HEK293 (cell line): ENCODE results near the gene NPR2.

Experiments used
- CTCF ChIP-seq: fragments of 450-650 bp; formaldehyde crosslinking; IDR thresholded peaks from 2 replicates; pipeline ENCODE4 v1.5.1; 2016; ENCODE audit warnings: missing biosample characterization, missing genetic modification characterization
- GLIS2 ChIP-seq: fragments of 450-650 bp; formaldehyde crosslinking; IDR thresholded peaks from 2 replicates; pipeline ENCODE4 v1.5.1; 2016; ENCODE audit warnings: missing biosample characterization, missing genetic modification characterization
- SALL2 ChIP-seq: fragments of 450-650 bp; formaldehyde crosslinking; IDR thresholded peaks from 2 replicates; pipeline ENCODE4 v1.5.0; 2017; ENCODE audit warnings: missing biosample characterization, mild to moderate bottlenecking, missing genetic modification characterization, borderline replicate concordance
- YY1 ChIP-seq: fragments of 450-650 bp; formaldehyde crosslinking; IDR thresholded peaks from 2 replicates; pipeline ENCODE4 v1.5.1; 2018; ENCODE audit warnings: missing biosample characterization, missing genetic modification characterization
- ZFP41 ChIP-seq: fragments of 450-650 bp; formaldehyde crosslinking; IDR thresholded peaks from 2 replicates; pipeline ENCODE4 v1.5.1; 2016; ENCODE audit warnings: missing biosample characterization, missing genetic modification characterization, borderline replicate concordance
- ZNF416 ChIP-seq: fragments of 450-650 bp; formaldehyde crosslinking; IDR thresholded peaks from 2 replicates; pipeline ENCODE4 v1.5.1; 2016; ENCODE audit warnings: missing biosample characterization, missing genetic modification characterization
- ZNF791 ChIP-seq: fragments of 450-650 bp; formaldehyde crosslinking; IDR thresholded peaks from 2 replicates; pipeline ENCODE4 v1.5.1; 2016; ENCODE audit warnings: missing biosample characterization, missing genetic modification characterization
- ZNF830 ChIP-seq: fragments of 450-650 bp; IDR thresholded peaks from 2 replicates; pipeline ENCODE4 v1.5.0; 2018; ENCODE audit warnings: missing biosample characterization, missing genetic modification characterization, low read depth, mild to moderate bottlenecking, moderate library complexity

- no peak for TF ChIP-seq ZFP41
- no peak for TF ChIP-seq YY1 (tag by site-specific recombination)
- no peak for TF ChIP-seq GLIS2 (tag by site-specific recombination)
- no peak for TF ChIP-seq ZNF416 (tag by site-specific recombination)
- TF ChIP-seq CTCF (tag by site-specific recombination): no peak
- TF ChIP-seq ZNF830 (tag by site-specific recombination): no peak
- no peak for TF ChIP-seq SALL2 (tag by site-specific recombination)
- TF ChIP-seq ZNF791 (tag by site-specific recombination): no peak
These were observed 18.7 kb downstream of the NPR2 start for GRCh38 chr9:35810122-35810521.
